Right forelimb (tissue), 1 donor: Measurements from ENCODE around the gene ABAT.
A peak's percentile ranks its signal among the peaks of the same experiment; 100 is the strongest.
"Not testable (repeated sequence)": the region's sequence is repeated elsewhere in the genome, so short reads cannot be mapped to it uniquely, and the experiment has no call there.

Source experiments
- DNase-seq: peaks from one replicate; pipeline ENCODE4 v3.0.0-alpha.2; 2018

ABAT gene

GRCh38 chr16:8718851-8719680 lies 44.6 kb downstream of the ABAT start:
- peak; percentile 48 for DNase-seq

- peak; percentile 78 for DNase-seq
Measured at GRCh38 chr16:8720080-8720966, 45.9 kb downstream of the ABAT start.

GRCh38 chr16:8720967-8721308 lies 46.5 kb downstream of the ABAT start:
- no peak for DNase-seq

GRCh38 chr16:8721336-8722024 lies 47.1 kb downstream of the ABAT start:
- no peak for DNase-seq

GRCh38 chr16:8722025-8722348 lies 47.6 kb downstream of the ABAT start:
- DNase-seq = no peak

GRCh38 chr16:8725513-8726178 lies 51.2 kb downstream of the ABAT start:
- DNase-seq = no peak

GRCh38 chr16:8727131-8727806 lies 52.9 kb downstream of the ABAT start:
- DNase-seq = no peak

- DNase-seq = no peak
Measured at GRCh38 chr16:8727857-8728618, 53.6 kb downstream of the ABAT start.

- DNase-seq = no peak
Measured at GRCh38 chr16:8729779-8730334, 55.4 kb downstream of the ABAT start.

GRCh38 chr16:8730335-8730915 lies 56.0 kb downstream of the ABAT start:
- no peak for DNase-seq

- DNase-seq = no peak
Measured at GRCh38 chr16:8733849-8734540, 59.6 kb downstream of the ABAT start.

GRCh38 chr16:8735574-8735973 lies 61.2 kb downstream of the ABAT start:
- DNase-seq = no peak

- DNase-seq = no peak
Measured at GRCh38 chr16:8736123-8736668, 61.8 kb downstream of the ABAT start.

GRCh38 chr16:8739151-8739550 lies 64.7 kb downstream of the ABAT start:
- no peak for DNase-seq

- no peak for DNase-seq
Measured at GRCh38 chr16:8739989-8740704, 65.7 kb downstream of the ABAT start.

- DNase-seq = no peak
Measured at GRCh38 chr16:8740775-8741355, 66.4 kb downstream of the ABAT start.

- no peak for DNase-seq
Measured at GRCh38 chr16:8741636-8742035, 67.2 kb downstream of the ABAT start.

- DNase-seq = no peak
Measured at GRCh38 chr16:8742068-8742467, 67.7 kb downstream of the ABAT start.

- not testable (repeated sequence) for DNase-seq
Measured at GRCh38 chr16:8748944-8749343, 74.5 kb downstream of the ABAT start.
